ENCODE measurements around the gene ALG8.
"Not testable (repeated sequence)": the region's sequence is repeated elsewhere in the genome, so short reads cannot be mapped to it uniquely, and the experiment has no call there.

The ALG8 gene

DNA sequence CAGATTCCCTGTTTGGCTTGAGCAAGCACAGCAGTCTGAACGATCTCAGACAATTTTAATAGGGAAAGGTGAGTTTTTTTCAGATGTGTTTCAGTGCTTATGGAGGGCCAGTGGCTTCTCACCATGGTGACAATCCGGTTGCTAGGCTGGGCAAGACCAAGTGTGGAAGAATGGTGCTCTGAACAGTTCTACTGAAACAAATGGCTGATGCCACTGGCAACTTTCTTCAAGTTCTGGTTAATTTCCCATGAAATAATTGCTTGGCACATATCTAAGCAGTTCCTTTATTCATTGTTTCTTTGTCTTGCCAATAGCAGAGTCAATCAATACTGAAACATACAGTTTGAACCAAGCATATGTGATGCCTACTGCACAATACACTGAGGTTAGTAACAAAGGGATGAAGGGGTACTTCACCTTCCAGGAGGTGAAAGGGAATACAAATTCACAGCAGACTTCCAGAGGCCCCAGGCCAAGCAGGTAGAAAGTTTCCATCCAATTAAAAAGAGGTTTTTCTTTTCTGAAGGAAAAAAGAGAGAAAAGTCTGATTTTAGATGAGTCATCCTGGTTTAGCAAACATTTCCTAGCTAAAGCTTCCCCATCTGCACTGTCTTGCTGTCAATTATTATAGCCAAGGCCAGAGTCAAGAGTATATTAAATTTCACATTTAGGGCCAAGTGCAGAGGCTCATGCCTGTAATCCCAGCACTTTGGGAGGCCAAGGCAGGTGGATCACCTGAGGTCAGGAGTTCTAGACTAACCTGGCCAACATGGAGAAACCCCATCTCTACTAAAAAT, 38.6 kb downstream of the ALG8 start:
- Mint-ChIP-seq H3K27ac (no peak overlapping the region), H3K4me1 (ENCODE audit: low read depth) (no peaks in the 10 kb centered on the region), H3K27me3 (ENCODE audit: low read depth) (no peaks in the 10 kb centered on the region), H3K9me3 (no peaks in the 10 kb centered on the region), H3K36me3 (ENCODE audit: low read depth) (peaks cover 35% of the 10 kb centered on the region), H3K4me3 (no peak overlapping the region)
- DNase-seq (ENCODE audit: low spot score), result no peak

DNA sequence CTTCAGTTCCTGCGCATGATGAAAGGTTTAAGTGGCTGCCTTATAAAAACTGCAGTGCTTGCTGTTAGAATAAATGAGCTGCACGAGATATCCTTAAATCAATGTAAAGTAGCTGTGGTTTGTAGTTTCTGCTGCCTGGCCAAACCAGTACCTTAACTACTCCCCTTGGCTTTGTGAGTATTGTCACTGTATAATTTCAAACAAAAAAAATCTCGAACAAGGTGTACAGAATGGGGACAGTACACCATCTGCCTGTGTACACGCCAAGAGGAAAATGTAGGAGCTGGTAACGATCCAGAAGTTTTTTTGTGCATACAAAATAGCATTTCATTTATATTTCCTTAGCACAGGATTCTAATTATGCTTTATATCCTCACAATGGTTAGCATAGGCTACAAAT, 39.2 kb downstream of the ALG8 start:
- no peak for DNase-seq (ENCODE audit: low spot score)
- Mint-ChIP-seq H3K27ac (no peak overlapping the region), H3K27me3 (ENCODE audit: low read depth) (no peaks in the 10 kb centered on the region), H3K9me3 (no peaks in the 10 kb centered on the region), H3K4me3 (no peak overlapping the region), H3K4me1 (ENCODE audit: low read depth) (no peaks in the 10 kb centered on the region), H3K36me3 (ENCODE audit: low read depth) (peaks cover 39% of the 10 kb centered on the region)

- H3K27me3 Mint-ChIP-seq (ENCODE audit: low read depth), result no peaks in the 10 kb centered on the region
- H3K9me3 Mint-ChIP-seq, result no peaks in the 10 kb centered on the region
- DNase-seq (ENCODE audit: low spot score), result no peak
- H3K36me3 Mint-ChIP-seq (ENCODE audit: low read depth), result peaks cover 40% of the 10 kb centered on the region
- no peak overlapping the region for H3K27ac Mint-ChIP-seq
- peaks cover 4% of the 10 kb centered on the region for H3K4me1 Mint-ChIP-seq (ENCODE audit: low read depth)
- H3K4me3 Mint-ChIP-seq, result no peak overlapping the region
These were observed 39.8 kb downstream of the ALG8 start for GRCh38 chr11:78099666-78100065.

DNA sequence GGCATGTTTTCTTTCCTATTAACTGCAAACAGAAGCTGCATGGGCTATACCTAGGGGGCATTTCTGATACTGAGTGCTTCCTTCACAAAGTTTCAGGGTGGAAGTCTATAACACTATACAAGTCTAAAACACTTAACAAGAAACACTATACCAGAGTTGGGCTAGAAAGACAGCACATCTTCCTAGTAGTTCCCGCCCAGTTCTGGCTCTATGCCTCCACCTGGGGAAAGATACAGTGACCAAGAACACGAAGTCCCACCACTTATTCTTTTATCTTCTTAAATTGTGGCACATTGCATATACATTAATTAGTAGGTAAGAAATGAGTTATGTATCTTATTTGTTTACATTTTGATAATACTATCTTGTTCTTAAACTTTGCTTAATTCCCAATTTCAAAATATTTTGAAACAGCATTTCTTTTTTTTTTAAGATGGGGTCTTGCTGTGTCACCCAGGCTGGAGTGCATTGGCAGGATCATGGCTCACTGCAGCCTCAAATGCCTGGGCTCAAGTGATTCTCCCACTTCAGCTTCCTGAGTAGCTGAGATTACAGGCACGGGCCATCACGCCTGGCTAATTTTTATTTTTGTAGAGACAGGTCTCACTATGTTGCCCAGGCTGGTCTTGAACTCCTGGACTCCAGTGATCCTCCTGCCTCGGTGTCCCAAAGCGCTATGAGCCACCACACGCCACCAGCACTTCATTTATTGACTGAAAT, 41.6 kb downstream of the ALG8 start:
- peaks cover 44% of the 10 kb centered on the region for H3K36me3 Mint-ChIP-seq (ENCODE audit: low read depth)
- H3K4me3 Mint-ChIP-seq, result no peak overlapping the region
- no peaks in the 10 kb centered on the region for H3K27me3 Mint-ChIP-seq (ENCODE audit: low read depth)
- no peak for DNase-seq (ENCODE audit: low spot score)
- H3K9me3 Mint-ChIP-seq, result no peaks in the 10 kb centered on the region
- H3K27ac Mint-ChIP-seq, result no peak overlapping the region
- H3K4me1 Mint-ChIP-seq (ENCODE audit: low read depth), result peaks cover 11% of the 10 kb centered on the region

DNA sequence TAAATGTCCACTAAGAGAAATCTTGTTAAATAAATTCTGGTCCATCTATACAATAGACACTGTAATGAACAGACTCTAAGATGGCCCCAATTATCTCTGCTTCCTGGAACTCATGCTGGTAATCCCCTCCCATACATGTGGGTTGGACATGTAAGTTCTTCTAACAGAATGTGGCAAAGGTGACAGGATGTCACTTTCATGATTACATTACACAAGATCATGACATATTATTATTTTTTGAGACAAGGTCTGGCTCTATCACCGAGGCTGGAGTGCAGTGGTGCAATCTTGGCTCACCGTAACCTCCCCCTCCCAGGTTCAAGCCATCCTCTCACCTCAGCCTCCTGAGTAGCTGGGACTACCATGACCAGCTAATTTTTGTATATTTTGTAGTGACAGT, 45.2 kb downstream of the ALG8 start:
- H3K27me3 Mint-ChIP-seq (ENCODE audit: low read depth), result no peaks in the 10 kb centered on the region
- H3K4me3 Mint-ChIP-seq, result no peak overlapping the region
- H3K9me3 Mint-ChIP-seq, result no peaks in the 10 kb centered on the region
- peaks cover 32% of the 10 kb centered on the region for H3K36me3 Mint-ChIP-seq (ENCODE audit: low read depth)
- H3K4me1 Mint-ChIP-seq (ENCODE audit: low read depth), result peaks cover 11% of the 10 kb centered on the region
- peak overlapping the region; percentile 73 for H3K27ac Mint-ChIP-seq
- DNase-seq (ENCODE audit: low spot score), result peak; percentile 24

DNA sequence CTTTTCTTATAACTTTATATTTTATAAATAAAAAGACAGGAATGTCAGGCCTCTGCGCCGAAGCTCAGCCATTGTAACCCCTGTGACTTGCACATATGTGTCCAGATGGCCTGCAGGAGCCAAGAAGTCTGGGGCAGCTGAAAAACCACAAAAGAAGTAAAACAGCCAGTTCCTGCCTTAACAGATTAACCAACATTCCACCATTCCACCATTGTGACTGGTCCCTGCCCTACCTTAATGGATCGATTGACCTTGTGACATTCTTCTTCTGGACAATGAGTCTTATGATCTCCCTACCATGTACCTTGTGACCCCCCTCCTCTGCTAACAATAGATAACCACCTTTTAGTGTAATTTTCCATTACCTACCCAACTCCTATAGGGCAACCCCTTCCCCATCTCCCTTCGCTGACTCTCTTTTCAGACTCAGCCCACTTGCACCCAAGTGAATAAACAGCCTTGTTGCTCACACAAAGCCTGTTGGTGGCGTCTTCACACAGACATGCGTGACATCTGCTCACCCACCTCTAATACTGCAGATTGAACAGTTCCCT, 52.8 kb downstream of the ALG8 start:
- H3K4me3 Mint-ChIP-seq; H3K36me3 Mint-ChIP-seq (ENCODE audit: low read depth); H3K27ac Mint-ChIP-seq; DNase-seq (ENCODE audit: low spot score); H3K9me3 Mint-ChIP-seq; H3K27me3 Mint-ChIP-seq (ENCODE audit: low read depth); H3K4me1 Mint-ChIP-seq (ENCODE audit: low read depth): not testable (repeated sequence)

DNA sequence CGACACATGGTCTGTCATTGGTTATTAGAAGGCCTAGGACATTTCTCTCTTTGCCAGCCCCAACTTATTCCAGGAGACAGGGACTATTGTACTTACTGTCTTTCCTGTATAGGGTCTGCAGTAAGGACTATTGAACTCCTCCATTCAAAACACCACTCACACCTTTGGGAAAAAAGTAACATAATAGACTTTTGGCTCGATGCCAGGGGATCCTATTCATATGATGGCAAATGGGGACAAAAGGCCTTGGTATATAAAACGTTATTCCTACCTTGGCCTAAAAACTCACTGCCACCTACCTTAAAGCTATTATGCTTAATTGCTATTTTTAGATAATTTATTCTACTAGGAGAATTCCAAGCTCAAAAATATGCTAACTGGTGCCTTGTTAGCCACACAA, 53.5 kb downstream of the ALG8 start:
- Mint-ChIP-seq H3K9me3 (no peaks in the 10 kb centered on the region), H3K36me3 (ENCODE audit: low read depth) (no peaks in the 10 kb centered on the region), H3K27me3 (ENCODE audit: low read depth) (no peaks in the 10 kb centered on the region), H3K27ac (no peak overlapping the region), H3K4me3 (no peak overlapping the region), H3K4me1 (ENCODE audit: low read depth) (peaks cover 9% of the 10 kb centered on the region)
- DNase-seq (ENCODE audit: low spot score), result no peak

DNA sequence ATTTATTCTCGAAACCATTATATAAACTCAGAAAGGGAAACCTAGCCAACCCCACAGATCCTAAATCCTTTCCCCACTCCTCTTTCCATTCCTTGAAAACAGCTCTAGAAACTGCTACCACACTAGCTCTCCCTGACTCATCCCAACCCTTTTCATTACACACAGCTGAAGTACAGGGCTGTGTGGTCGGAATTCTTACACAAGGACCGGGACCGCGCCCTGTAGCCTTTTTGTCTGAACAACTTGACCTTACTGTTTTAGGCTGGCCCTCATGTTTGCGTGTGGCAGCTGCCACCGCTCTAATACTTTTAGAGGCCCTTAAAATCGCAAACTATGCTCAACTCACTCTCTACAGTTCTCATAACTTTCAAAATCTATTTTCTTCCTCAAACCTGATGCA, 54.9 kb downstream of the ALG8 start:
- H3K9me3 Mint-ChIP-seq; DNase-seq (ENCODE audit: low spot score); H3K27ac Mint-ChIP-seq; H3K36me3 Mint-ChIP-seq (ENCODE audit: low read depth); H3K4me3 Mint-ChIP-seq; H3K27me3 Mint-ChIP-seq (ENCODE audit: low read depth): not testable (repeated sequence)
- peaks cover 15% of the 10 kb centered on the region for H3K4me1 Mint-ChIP-seq (ENCODE audit: low read depth)

- H3K27me3 Mint-ChIP-seq (ENCODE audit: low read depth), result no peaks in the 10 kb centered on the region
- H3K27ac Mint-ChIP-seq, result no peak overlapping the region
- no peak for DNase-seq (ENCODE audit: low spot score)
- no peaks in the 10 kb centered on the region for H3K9me3 Mint-ChIP-seq
- peaks cover 20% of the 10 kb centered on the region for H3K4me1 Mint-ChIP-seq (ENCODE audit: low read depth)
- no peak overlapping the region for H3K4me3 Mint-ChIP-seq
- H3K36me3 Mint-ChIP-seq (ENCODE audit: low read depth), result no peaks in the 10 kb centered on the region
These were observed 56.4 kb downstream of the ALG8 start for GRCh38 chr11:78083021-78083420.

GRCh38 chr11:78082146-78082545, 57.3 kb downstream of the ALG8 start:
- no peak for DNase-seq (ENCODE audit: low spot score)
- H3K4me1 Mint-ChIP-seq (ENCODE audit: low read depth), result peaks cover 27% of the 10 kb centered on the region
- H3K27ac Mint-ChIP-seq, result no peak overlapping the region
- no peaks in the 10 kb centered on the region for H3K27me3 Mint-ChIP-seq (ENCODE audit: low read depth)
- H3K9me3 Mint-ChIP-seq, result no peaks in the 10 kb centered on the region
- H3K4me3 Mint-ChIP-seq, result peak overlapping the region; percentile 48
- peaks cover 3% of the 10 kb centered on the region for H3K36me3 Mint-ChIP-seq (ENCODE audit: low read depth)

DNA sequence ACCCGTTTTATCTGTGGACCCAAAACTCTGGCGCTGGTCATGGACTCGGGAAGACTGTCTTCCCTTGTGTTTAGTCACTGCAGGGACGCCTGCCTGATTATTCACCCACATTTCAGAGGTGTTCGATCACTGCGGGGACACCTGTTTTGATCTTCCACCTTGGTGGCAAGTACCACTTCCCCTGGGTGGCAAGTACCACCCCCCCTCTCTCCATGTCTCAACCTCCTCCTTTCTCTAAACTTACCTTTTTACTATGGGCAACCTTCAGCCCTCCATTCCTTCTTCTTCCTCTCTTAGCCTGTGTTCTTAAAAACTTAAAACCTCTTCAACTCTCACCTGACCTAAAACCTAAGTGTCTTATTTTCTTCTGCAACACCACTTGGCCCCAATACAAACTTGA, 57.8 kb downstream of the ALG8 start:
- H3K27ac Mint-ChIP-seq, result peak overlapping the region; percentile 64
- peak overlapping the region; percentile 48 for H3K4me3 Mint-ChIP-seq
- no peaks in the 10 kb centered on the region for H3K9me3 Mint-ChIP-seq
- peaks cover 30% of the 10 kb centered on the region for H3K4me1 Mint-ChIP-seq (ENCODE audit: low read depth)
- H3K27me3 Mint-ChIP-seq (ENCODE audit: low read depth), result no peaks in the 10 kb centered on the region
- H3K36me3 Mint-ChIP-seq (ENCODE audit: low read depth), result peaks cover 7% of the 10 kb centered on the region
- no peak for DNase-seq (ENCODE audit: low spot score)

DNA sequence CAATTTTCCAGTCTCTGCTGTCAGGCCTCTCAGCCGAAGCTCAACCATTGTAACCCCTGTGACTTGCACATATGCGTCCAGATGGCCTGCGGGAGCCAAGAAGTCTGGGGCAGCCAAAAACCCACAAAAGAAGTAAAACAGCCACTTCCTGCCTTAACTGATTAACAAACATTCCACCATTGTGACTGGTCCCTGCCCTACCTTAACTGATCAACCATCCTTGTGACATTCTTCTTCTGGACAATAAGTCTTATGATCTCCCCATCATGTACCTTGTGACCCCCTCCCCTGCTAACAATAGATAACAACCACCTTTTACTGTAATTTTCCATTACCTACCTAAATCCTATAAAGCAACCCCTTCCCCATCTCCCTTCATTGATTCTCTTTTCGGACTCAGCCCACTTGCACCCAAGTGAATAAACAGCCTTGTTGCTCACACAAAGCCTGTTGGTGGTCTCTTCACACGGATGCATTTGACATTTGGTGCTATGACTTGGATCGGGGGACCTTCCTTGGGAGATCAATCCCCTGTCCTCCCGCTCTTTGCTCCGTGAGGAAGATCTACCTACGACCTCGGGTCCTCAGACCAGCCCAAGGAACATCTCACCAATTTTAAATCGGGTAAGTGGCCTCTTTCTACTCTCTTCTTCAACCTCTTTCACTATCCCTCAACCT, 58.5 kb downstream of the ALG8 start:
- Mint-ChIP-seq H3K4me1 (ENCODE audit: low read depth) (peaks cover 32% of the 10 kb centered on the region), H3K27me3 (ENCODE audit: low read depth) (no peaks in the 10 kb centered on the region), H3K36me3 (ENCODE audit: low read depth) (peaks cover 8% of the 10 kb centered on the region), H3K4me3 (peak overlapping the region; percentile 48), H3K27ac (peak overlapping the region; percentile 64), H3K9me3 (no peaks in the 10 kb centered on the region)
- no peak for DNase-seq (ENCODE audit: low spot score)

DNA sequence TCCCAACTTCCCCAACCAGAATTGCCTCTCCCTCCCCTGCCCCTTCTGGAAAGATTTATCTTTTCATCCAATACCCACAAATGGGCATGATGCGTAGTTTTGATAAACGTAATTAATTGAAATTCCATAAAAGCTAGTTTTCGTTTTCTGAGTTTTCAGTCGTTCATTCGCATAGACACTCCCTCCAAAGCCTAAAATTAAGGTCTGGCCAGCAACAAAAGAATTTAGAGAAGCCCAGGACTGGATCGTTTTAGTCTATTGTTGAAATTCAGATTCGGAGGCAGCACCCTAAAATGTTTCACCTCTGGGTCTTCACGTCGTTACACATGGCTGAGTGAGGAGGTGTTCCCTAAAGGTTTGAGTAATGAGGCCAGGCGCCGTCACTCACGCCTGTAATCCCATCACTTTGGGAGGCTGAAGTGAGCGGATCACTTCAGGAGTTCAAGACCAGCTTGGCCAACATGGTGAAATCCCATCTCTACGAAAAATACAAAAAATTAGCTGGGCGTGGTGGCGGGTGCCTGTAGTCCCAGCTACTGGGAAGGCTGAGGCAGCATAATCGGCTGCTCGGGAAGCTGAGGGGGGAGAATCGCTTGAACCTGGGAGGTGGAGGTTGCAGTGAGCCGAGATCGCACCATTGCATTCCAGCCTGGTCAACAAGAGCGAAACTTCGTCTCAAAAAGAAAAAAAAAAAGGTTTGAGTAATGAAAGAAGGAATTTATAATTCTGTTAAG, 59.2 kb downstream of the ALG8 start:
- H3K36me3 Mint-ChIP-seq (ENCODE audit: low read depth), result peaks cover 9% of the 10 kb centered on the region
- peaks cover 34% of the 10 kb centered on the region for H3K4me1 Mint-ChIP-seq (ENCODE audit: low read depth)
- no peak for DNase-seq (ENCODE audit: low spot score)
- H3K9me3 Mint-ChIP-seq, result no peaks in the 10 kb centered on the region
- no peaks in the 10 kb centered on the region for H3K27me3 Mint-ChIP-seq (ENCODE audit: low read depth)
- peak overlapping the region; percentile 96 for H3K4me3 Mint-ChIP-seq
- H3K27ac Mint-ChIP-seq, result peak overlapping the region; percentile 88
